VCaP (cell line): ENCODE data around the gene VSIG10L.

Experiments
- H3K27ac ChIP-seq: fragments of 450-650 bp; 2 replicates; pipeline ENCODE4 v1.5.1; 2017
- CTCF ChIP-seq: fragments of 450-650 bp; conservative IDR thresholded peaks from 2 replicates; pipeline ENCODE4 v1.5.1; 2017; ENCODE audit warnings: mild to moderate bottlenecking, moderate library complexity

Gene VSIG10L

DNA sequence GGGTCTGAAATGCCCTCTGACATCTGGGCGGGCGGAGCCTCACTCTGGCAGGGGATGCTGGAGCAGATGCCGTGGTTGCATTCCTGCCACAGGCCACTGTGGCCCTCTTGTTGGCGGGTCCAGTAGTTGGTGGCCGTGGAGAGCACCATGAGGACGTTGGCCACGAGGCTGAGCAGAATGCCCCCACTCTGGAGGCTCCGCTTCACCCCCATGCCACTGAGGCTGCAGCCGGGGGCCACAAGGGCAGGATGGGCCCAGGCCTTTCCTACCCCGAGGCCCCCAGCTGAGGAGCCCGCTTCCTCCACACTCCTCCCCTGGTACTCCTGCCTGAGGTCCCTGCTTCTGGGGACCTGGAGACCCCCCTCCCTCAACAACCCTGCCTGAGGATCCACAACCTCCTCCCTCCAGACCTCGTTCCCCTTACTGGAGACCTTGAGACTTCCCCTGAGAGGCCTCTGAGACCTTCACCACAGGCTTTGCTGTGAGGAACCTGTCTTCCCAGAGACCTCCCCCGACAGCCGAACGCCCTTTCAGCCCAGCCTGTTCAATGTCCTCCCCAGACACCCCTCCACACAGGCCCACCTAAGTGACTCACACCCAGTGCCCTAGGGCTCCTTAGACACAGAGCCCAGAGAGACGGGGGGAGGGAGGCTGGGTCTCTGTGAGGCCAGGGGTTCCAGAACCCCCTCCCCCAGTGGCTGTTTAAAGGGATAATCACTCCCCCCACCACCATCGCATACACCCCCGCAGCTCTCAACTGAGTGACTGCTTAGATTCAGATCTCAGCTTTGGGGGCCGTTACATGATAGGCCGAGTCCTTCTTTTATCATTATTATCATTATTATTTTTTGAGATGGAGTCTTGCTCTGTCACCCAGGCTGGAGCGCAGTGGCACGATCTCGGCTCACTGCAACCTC is 26.7 kb upstream of the VSIG10L start, which contains the start of gene CLDND2:
Gene CLDND2 (minus strand): TSS at position 638 of the 917 bp plus-strand sequence. CDS start 426 bp downstream, at position 212.
- no peak for TF ChIP-seq CTCF

GRCh38 chr19:51367565-51368365 is 25.8 kb upstream of the VSIG10L start:
- peak overlapping the region; percentile 93 for H3K27ac ChIP-seq
- no peak for TF ChIP-seq CTCF

More for the DNA sequence above, 26.7 kb upstream of the VSIG10L start, which contains the start of gene CLDND2:
- H3K27ac ChIP-seq = peak within 1 kb of the TSS; percentile 93

GRCh38 chr19:51367255-51367564 is 25.3 kb upstream of the VSIG10L start:
- H3K27ac ChIP-seq = peak overlapping the region; percentile 93
- no peak for TF ChIP-seq CTCF

DNA sequence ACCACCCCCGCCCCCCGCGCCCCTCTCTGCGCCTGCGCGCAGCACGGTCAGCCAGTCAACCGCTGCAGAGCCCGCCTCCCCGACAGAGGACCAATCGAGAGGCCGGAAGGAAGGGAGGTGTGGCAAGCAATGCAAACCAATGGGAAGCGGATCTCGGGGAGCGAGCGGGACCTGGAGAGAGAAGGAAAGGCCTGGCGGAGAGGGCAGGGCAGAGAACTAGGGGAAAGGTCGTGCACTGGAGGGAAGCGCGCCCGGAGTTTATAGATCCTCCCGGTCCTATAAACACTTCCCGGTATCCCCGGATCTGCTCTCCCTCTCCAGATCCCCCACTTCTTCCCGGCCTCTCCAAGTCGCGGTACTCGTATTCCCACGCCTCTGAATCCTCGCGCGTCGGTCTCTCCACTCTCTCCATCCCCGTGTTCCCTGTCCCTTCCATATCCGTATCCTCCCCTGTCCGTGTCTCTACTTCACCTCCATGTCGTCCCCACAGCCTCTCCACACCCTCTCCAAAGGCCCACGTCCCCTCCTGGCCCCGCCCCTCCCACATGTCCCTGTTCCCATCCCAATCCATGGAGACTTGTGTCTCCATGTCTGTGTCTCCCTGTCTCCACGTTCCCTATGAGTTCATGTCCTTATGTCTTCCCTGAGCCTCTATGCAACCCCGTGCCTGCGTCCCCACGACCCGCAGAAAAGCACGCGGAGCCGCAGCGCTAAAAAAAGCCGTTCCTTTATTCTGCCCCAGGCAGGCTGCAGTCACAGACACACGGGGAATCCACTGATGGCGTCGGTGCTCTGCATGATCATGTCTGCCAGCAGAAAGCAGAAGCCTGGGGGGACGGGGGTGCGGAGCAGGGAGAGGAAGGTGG is 24.7 kb upstream of the VSIG10L start:
- TF ChIP-seq CTCF = no peak
- peak overlapping the region; percentile 93 for H3K27ac ChIP-seq

GRCh38 chr19:51365965-51366388 is 24.0 kb upstream of the VSIG10L start, which contains the start of gene ETFB:
Gene ETFB (minus strand): TSS chr19:51366388. CDS start chr19:51366326, 62 bp downstream.
- peak within 1 kb of the TSS; percentile 93 for H3K27ac ChIP-seq
- no peak for TF ChIP-seq CTCF

DNA sequence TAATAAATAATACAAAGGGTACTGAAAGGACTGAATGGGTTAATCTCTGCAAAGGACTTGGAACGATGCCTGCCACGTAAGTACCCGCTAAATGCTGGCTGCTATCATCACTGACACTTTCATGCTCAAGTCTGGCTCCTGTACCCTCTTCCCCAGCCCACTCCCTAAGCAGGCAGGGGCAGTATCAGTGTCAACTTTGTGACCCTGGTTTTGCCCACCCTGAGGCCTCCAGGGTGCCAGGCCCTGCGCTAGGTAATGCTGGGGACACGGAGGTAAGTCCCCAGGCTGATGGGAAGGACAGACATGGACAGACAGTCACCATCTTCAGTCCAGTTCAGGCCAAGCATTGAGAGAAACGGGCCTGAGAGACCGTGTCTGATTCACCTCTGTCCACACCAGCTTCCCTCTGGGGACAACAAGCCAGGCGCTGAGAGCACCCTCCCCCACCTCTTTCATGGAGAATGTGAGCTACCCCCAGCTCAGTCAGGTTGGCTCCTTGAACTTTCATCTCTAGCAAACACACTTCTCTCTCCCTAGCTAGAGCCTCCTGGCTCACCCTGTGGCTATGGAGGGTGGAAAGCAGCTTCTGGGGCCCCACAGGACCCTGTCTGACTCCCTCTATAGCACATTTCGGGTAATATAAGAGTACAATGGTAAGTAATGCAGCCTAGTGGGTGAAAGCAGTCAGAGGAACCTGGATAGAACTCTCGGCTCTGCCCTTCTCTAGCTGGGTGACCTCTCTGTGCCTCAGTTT is 23.4 kb upstream of the VSIG10L start:
- H3K27ac ChIP-seq = peak overlapping the region; percentile 93
- TF ChIP-seq CTCF = no peak
